HepG2 (cell line): Measurements from ENCODE around the gene AP3D1. TPM values are rescaled to one million over a fixed set of nuclear protein-coding genes. Genes with fewer than 3 reads are reported as not detected.
A peak's percentile ranks its signal among the peaks of the same experiment; 100 is the strongest.

Experiments
- GFI1 ChIP-seq: sonication (generic); formaldehyde crosslinking; IDR thresholded peaks from 2 replicates; pipeline ENCODE4 v1.5.0; 2020; ENCODE audit warnings: missing genetic modification reagents, mild to moderate bottlenecking, borderline replicate concordance
- SCMH1 ChIP-seq: sonication (generic); formaldehyde crosslinking; IDR thresholded peaks from 2 replicates; pipeline ENCODE4 v1.9.0; 2021; ENCODE audit warnings: missing genetic modification reagents, mild to moderate bottlenecking, borderline replicate concordance
- SIN3A ChIP-seq: IDR thresholded peaks from 2 replicates; pipeline ENCODE4 v1.6.1; 2011; ENCODE audit warnings: low read depth, mild to moderate bottlenecking, control low read depth, low read length, borderline replicate concordance
- TCF12 ChIP-seq, 2 experiments: fragments of 450-650 bp in 1 of 2; sonication (generic) in 1 of 2; formaldehyde crosslinking in 1 of 2; IDR thresholded peaks; 2 replicates each; pipeline versions ENCODE4 v1.6.1 to v1.8.0; 2017 to 2022; ENCODE audit warnings: antibody characterized with exemption in 1 of 2, mild to moderate bottlenecking in 1 of 2, missing genetic modification reagents in 1 of 2, moderate library complexity in 1 of 2
- ZKSCAN8 ChIP-seq: IDR thresholded peaks from 2 replicates; pipeline ENCODE4 v1.6.1; 2016; ENCODE audit warnings: borderline replicate concordance, missing genetic modification reagents, missing compliant biosample characterization
- ZNF160 ChIP-seq: sonication (generic); formaldehyde crosslinking; IDR thresholded peaks from 2 replicates; pipeline ENCODE4 v1.8.0; 2022; ENCODE audit warnings: mild to moderate bottlenecking, inconsistent platforms, missing genetic modification reagents
- polyA plus RNA-seq, 8 experiments: library from polyadenylated mRNA; depleted of rRNA in 3 of 8; stranded (reverse) in 7 of 8; unstranded in 1 of 8; fragments of >200 nt; fragmentation: Illumina TruSeq in 4 of 8; extraction: Trizol in 4 of 8; gene quantifications; 2 replicates each; pipeline versions ENCODE4 v1.2.1 to v1.2.3, GENCODE V29; 2011 to 2016; ENCODE audit warnings: low read depth in 4 of 8, missing spikeins in 1 of 8, mixed read lengths in 1 of 8; ENCODE audit not compliant: insufficient read depth in 1 of 8
- total RNA-seq, 5 experiments: library from RNA; depleted of rRNA; stranded (reverse); fragments of >200 nt; fragmentation: Illumina TruSeq; extraction: Trizol; gene quantifications; 2 replicates each; pipeline ENCODE4 v1.2.3, GENCODE V29; 2016; ENCODE audit warnings: low read depth in 1 of 5
- TF ChIP-seq, protein P1 (sequence below): IDR thresholded peaks from 2 replicates; pipeline ENCODE4 v1.4.0; 2020; ENCODE audit warnings: mild to moderate bottlenecking, missing genetic modification reagents
- TF ChIP-seq, protein P2 (sequence below): sonication (generic); formaldehyde crosslinking; IDR thresholded peaks from 2 replicates; pipeline ENCODE4 v1.4.0; 2020; ENCODE audit warnings: mild to moderate bottlenecking, missing genetic modification reagents
- TF ChIP-seq, protein P3 (sequence below), 2 experiments: sonication (generic) in 1 of 2; formaldehyde crosslinking in 1 of 2; IDR thresholded peaks; 2 replicates each; pipeline versions ENCODE4 v1.4.0 to v1.6.1; 2018 to 2020; ENCODE audit warnings: missing genetic modification reagents in 2 of 2, borderline replicate concordance in 1 of 2, low read depth in 1 of 2, mild to moderate bottlenecking in 1 of 2, missing biosample characterization in 1 of 2
- TF ChIP-seq, protein P4 (sequence below), 2 experiments: sonication (generic) in 1 of 2; formaldehyde crosslinking in 1 of 2; IDR thresholded peaks; 2 replicates each; pipeline versions ENCODE4 v1.5.1 to v1.6.1; 2011 to 2020; ENCODE audit warnings: borderline replicate concordance in 1 of 2, low read depth in 1 of 2, low read length in 1 of 2, mild to moderate bottlenecking in 1 of 2, missing genetic modification reagents in 1 of 2, moderate library complexity in 1 of 2
- TF ChIP-seq, protein P5 (sequence below): sonication (generic); formaldehyde crosslinking; IDR thresholded peaks from 2 replicates; pipeline ENCODE4 v1.4.0; 2020; ENCODE audit warnings: missing genetic modification reagents, borderline replicate concordance

The AP3D1 gene
- total and polyA plus RNA-seq, 2 of the 13 experiments (the other 11 are each of a cell fraction or from before 2014, with no cell fraction given): 68.0 to 82.6 TPM

DNA sequence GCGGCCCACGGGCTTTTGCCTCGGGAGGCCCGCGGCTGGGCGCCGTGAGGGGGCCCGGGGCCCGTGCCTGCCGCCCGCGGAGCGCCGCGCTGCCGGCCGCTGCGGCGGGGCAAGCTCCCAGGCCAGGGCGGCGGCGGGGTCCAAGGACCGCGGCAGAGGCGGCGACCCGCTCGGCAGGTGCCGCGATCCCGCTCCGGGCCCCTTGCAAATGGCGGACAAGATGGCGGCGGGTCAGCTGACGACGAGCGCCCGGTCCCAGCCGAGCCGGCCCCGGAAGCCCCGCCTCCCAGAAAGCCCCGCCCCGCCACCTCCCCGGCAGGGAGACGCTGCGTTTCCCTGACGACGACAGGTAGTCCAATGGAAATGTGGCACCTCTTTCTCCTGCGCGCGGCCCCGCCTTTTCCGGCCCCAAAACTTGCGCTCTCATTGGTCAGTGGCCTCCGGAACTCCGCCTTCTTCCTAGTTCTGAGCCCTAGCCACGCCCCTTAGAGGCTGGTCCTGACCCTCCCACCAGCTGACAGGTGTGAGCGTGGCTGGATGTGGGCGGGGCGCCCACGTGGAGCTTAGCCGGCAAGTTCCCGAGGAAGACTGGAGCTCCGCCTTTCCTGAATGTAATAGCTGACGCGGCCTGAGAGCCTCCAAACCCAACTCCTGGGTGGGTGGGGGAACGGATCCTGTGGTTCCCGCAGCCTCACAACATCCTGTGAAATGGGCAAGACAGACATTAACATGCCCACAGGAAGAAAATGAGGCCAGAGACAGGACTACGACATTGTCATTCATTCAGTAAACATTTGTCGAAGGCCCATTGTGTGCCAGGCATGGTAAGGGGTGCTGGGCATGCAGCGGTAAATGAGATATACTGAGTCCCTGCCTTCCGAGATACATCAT lies at the start of gene AP3D1 (continued):
- TF ChIP-seq ZKSCAN8 (CRISPR knock-in tag): peak; percentile 18; the same call in 1 of the 2 replicates
- TF ChIP-seq, protein P1, sequence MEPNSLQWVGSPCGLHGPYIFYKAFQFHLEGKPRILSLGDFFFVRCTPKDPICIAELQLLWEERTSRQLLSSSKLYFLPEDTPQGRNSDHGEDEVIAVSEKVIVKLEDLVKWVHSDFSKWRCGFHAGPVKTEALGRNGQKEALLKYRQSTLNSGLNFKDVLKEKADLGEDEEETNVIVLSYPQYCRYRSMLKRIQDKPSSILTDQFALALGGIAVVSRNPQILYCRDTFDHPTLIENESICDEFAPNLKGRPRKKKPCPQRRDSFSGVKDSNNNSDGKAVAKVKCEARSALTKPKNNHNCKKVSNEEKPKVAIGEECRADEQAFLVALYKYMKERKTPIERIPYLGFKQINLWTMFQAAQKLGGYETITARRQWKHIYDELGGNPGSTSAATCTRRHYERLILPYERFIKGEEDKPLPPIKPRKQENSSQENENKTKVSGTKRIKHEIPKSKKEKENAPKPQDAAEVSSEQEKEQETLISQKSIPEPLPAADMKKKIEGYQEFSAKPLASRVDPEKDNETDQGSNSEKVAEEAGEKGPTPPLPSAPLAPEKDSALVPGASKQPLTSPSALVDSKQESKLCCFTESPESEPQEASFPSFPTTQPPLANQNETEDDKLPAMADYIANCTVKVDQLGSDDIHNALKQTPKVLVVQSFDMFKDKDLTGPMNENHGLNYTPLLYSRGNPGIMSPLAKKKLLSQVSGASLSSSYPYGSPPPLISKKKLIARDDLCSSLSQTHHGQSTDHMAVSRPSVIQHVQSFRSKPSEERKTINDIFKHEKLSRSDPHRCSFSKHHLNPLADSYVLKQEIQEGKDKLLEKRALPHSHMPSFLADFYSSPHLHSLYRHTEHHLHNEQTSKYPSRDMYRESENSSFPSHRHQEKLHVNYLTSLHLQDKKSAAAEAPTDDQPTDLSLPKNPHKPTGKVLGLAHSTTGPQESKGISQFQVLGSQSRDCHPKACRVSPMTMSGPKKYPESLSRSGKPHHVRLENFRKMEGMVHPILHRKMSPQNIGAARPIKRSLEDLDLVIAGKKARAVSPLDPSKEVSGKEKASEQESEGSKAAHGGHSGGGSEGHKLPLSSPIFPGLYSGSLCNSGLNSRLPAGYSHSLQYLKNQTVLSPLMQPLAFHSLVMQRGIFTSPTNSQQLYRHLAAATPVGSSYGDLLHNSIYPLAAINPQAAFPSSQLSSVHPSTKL (CRISPR knock-in tag): peak; percentile 40
- TF ChIP-seq, protein P2, sequence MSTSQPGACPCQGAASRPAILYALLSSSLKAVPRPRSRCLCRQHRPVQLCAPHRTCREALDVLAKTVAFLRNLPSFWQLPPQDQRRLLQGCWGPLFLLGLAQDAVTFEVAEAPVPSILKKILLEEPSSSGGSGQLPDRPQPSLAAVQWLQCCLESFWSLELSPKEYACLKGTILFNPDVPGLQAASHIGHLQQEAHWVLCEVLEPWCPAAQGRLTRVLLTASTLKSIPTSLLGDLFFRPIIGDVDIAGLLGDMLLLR (CRISPR knock-in tag): peak; percentile 95; the same call in 1 of the 2 replicates
- TF ChIP-seq SCMH1: no peak
- TF ChIP-seq, protein P3, sequence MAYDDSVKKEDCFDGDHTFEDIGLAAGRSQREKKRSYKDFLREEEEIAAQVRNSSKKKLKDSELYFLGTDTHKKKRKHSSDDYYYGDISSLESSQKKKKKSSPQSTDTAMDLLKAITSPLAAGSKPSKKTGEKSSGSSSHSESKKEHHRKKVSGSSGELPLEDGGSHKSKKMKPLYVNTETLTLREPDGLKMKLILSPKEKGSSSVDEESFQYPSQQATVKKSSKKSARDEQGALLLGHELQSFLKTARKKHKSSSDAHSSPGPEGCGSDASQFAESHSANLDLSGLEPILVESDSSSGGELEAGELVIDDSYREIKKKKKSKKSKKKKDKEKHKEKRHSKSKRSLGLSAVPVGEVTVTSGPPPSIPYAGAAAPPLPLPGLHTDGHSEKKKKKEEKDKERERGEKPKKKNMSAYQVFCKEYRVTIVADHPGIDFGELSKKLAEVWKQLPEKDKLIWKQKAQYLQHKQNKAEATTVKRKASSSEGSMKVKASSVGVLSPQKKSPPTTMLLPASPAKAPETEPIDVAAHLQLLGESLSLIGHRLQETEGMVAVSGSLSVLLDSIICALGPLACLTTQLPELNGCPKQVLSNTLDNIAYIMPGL (CRISPR knock-in tag; IDR thresholded peaks at IDR 0.05; ENCODE audit: borderline replicate concordance in 1 of 2, low read depth in 1 of 2): peak; percentile 11 to 17; a peak in 1 of 4 replicates
- TF ChIP-seq SIN3A: peak; percentile 100
- TF ChIP-seq TCF12 (IDR thresholded peaks at IDR 0.05): no peak
- no peak for TF ChIP-seq TCF12 (CRISPR knock-in tag; IDR thresholded peaks at IDR 0.05)
- TF ChIP-seq, protein P4, sequence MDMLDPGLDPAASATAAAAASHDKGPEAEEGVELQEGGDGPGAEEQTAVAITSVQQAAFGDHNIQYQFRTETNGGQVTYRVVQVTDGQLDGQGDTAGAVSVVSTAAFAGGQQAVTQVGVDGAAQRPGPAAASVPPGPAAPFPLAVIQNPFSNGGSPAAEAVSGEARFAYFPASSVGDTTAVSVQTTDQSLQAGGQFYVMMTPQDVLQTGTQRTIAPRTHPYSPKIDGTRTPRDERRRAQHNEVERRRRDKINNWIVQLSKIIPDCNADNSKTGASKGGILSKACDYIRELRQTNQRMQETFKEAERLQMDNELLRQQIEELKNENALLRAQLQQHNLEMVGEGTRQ (IDR thresholded peaks at IDR 0.05; ENCODE audit: low read depth, low read length): peak; percentile 75
- TF ChIP-seq, protein P4 (CRISPR knock-in tag; IDR thresholded peaks at IDR 0.05; ENCODE audit: borderline replicate concordance): peak; percentile 71; the same call in 1 of the 2 replicates
- TF ChIP-seq GFI1: no peak; the same call in 1 of the 2 replicates
- TF ChIP-seq, protein P5, sequence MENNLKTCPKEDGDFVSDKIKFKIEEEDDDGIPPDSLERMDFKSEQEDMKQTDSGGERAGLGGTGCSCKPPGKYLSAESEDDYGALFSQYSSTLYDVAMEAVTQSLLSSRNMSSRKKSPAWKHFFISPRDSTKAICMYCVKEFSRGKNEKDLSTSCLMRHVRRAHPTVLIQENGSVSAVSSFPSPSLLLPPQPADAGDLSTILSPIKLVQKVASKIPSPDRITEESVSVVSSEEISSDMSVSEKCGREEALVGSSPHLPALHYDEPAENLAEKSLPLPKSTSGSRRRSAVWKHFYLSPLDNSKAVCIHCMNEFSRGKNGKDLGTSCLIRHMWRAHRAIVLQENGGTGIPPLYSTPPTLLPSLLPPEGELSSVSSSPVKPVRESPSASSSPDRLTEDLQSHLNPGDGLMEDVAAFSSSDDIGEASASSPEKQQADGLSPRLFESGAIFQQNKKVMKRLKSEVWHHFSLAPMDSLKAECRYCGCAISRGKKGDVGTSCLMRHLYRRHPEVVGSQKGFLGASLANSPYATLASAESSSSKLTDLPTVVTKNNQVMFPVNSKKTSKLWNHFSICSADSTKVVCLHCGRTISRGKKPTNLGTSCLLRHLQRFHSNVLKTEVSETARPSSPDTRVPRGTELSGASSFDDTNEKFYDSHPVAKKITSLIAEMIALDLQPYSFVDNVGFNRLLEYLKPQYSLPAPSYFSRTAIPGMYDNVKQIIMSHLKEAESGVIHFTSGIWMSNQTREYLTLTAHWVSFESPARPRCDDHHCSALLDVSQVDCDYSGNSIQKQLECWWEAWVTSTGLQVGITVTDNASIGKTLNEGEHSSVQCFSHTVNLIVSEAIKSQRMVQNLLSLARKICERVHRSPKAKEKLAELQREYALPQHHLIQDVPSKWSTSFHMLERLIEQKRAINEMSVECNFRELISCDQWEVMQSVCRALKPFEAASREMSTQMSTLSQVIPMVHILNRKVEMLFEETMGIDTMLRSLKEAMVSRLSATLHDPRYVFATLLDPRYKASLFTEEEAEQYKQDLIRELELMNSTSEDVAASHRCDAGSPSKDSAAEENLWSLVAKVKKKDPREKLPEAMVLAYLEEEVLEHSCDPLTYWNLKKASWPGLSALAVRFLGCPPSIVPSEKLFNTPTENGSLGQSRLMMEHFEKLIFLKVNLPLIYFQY (CRISPR knock-in tag): peak; percentile 14; the same call in 1 of the 2 replicates
- 0 out of 2 replicates have a peak, but pooled peaks have one; percentile 23 for TF ChIP-seq ZNF160 (CRISPR knock-in tag)
